GM12878 (cell line): Measurements from ENCODE around the gene RNF186. TPM values are rescaled to one million over a fixed set of nuclear protein-coding genes. Genes with fewer than 3 reads are reported as not detected.

Experiments
- ATAC-seq: fragments of 200-7000 bp; cut with Tn5 transposase; 3 replicates; pipeline ENCODE4 v1.9.1; 2020; ENCODE audit warnings: mild to moderate bottlenecking, moderate library complexity
- BruUV-seq: library from RNA; stranded (reverse); fragments of 400-500 nt; replicated peaks from 2 replicates; lab custom pipeline; 2021; lab: Mats Ljungman, UMichigan
- CTCF ChIA-PET: fragments of 300-600 bp; sonication (Branson Sonifier 250); formaldehyde crosslinking; extraction: SDS; loops from one replicate; lab custom pipeline; 2021; ENCODE audit warnings: inconsistent platforms; lab: Yijun Ruan, JAX
- POLR2A ChIA-PET: fragments of 350-600 bp; formaldehyde crosslinking; extraction: SDS; loops from one replicate; lab custom pipeline; 2021; ENCODE audit warnings: inconsistent platforms; lab: Charles Lee
- RAD21 ChIA-PET: fragments of 300-600 bp; sonication (Branson Sonifier 250); formaldehyde crosslinking; loops from one replicate; lab custom pipeline; 2023; ENCODE audit warnings: antibody characterized with exemption; ENCODE audit not compliant: unreplicated experiment; lab: Charles Lee
- SMC1A ChIA-PET: fragments of 300-600 bp; sonication (Branson Sonifier 250); formaldehyde crosslinking; loops from one replicate; lab custom pipeline; 2023; ENCODE audit not compliant: unreplicated experiment, uncharacterized antibody; lab: Charles Lee
- DNase-seq: peaks from one replicate; pipeline ENCODE4 v3.0.0-alpha.2; 2011; ENCODE audit warnings: low read depth, low spot score
- FAIRE-seq: peaks from 3 replicates; lab custom pipeline; 2011; peaks lifted over from hg19 to GRCh38; lab: Jason Lieb, UNC
- H2AFZ ChIP-seq: 2 replicates; pipeline ENCODE4 v1.6.0; 2011; ENCODE audit warnings: low read depth, low read length, control low read depth; ENCODE audit not compliant: control insufficient read depth
- H3K27ac ChIP-seq: 2 replicates; pipeline ENCODE4 v1.5.1; 2011; ENCODE audit warnings: control low read depth; ENCODE audit not compliant: control insufficient read depth, insufficient read depth
- H3K27me3 ChIP-seq, 2 experiments: replicated peaks in 1 of 2; 2 replicates each; pipeline versions ENCODE4 v1.6.0 to v1.6.1; 2011; ENCODE audit warnings: low read length in 1 of 2; ENCODE audit not compliant: control insufficient read depth in 2 of 2, insufficient read depth in 2 of 2
- H3K36me3 ChIP-seq, 2 experiments: 2 replicates each; pipeline ENCODE4 v1.5.1; 2011; ENCODE audit warnings: low read length in 1 of 2; ENCODE audit not compliant: control insufficient read depth in 2 of 2, insufficient read depth in 2 of 2
- H3K4me1 ChIP-seq: 2 replicates; pipeline ENCODE4 v1.6.1; 2011; ENCODE audit warnings: mild to moderate bottlenecking, low read length, moderate library complexity, mixed read lengths; ENCODE audit not compliant: control insufficient read depth, insufficient read depth
- H3K4me2 ChIP-seq: 2 replicates; pipeline ENCODE4 v1.6.0; 2011; ENCODE audit warnings: control low read depth; ENCODE audit not compliant: control insufficient read depth, insufficient read depth
- H3K4me3 ChIP-seq: fragments of 200-600 bp; sonication (generic); 2 replicates; pipeline ENCODE4 v1.5.1; 2016
- H3K79me2 ChIP-seq: 2 replicates; pipeline ENCODE4 v1.6.0; 2011; ENCODE audit warnings: low read length; ENCODE audit not compliant: control insufficient read depth, insufficient read depth
- H3K9ac ChIP-seq: 2 replicates; pipeline ENCODE4 v1.8.0; 2011; ENCODE audit warnings: low read length, control low read depth, mixed read lengths; ENCODE audit not compliant: control insufficient read depth, insufficient read depth
- H3K9me3 ChIP-seq: replicated peaks from 3 replicates; pipeline ENCODE4 v1.5.1; 2011; ENCODE audit warnings: mild to moderate bottlenecking, low read length; ENCODE audit not compliant: control insufficient read depth, insufficient read depth
- H4K20me1 ChIP-seq: 2 replicates; pipeline ENCODE4 v1.6.0; 2011; ENCODE audit not compliant: control insufficient read depth, insufficient read depth
- BHLHE40 ChIP-seq, 2 experiments: fragments of 450-650 bp in 1 of 2; IDR thresholded peaks; 2 replicates each; pipeline ENCODE4 v1.6.1; 2011 to 2017; ENCODE audit warnings: low read depth in 2 of 2, borderline replicate concordance in 1 of 2, improper control_type of control experiment in 1 of 2, low read length in 1 of 2, mild to moderate bottlenecking in 1 of 2
- CBX5 ChIP-seq: sonication (generic); IDR thresholded peaks from 2 replicates; pipeline ENCODE4 v1.6.1; 2016; ENCODE audit warnings: low read depth, moderate library complexity, mild to moderate bottlenecking, inconsistent platforms
- CHD1 ChIP-seq: IDR thresholded peaks from 2 replicates; pipeline ENCODE4 v1.6.1; 2012; ENCODE audit warnings: low read depth, low read length, improper control_type of control experiment
- EZH2 ChIP-seq: IDR thresholded peaks from 2 replicates; pipeline ENCODE4 v1.6.1; 2012; ENCODE audit warnings: low read depth, mild to moderate bottlenecking, control low read depth, inconsistent platforms, low read length, borderline replicate concordance; ENCODE audit not compliant: control insufficient read depth
- HCFC1 ChIP-seq: fragments of 150-350 bp; IDR thresholded peaks from 2 replicates; pipeline ENCODE4 v1.6.1; 2014; ENCODE audit warnings: low read length
- JUND ChIP-seq: IDR thresholded peaks from 2 replicates; pipeline ENCODE4 v1.6.1; 2012; ENCODE audit warnings: low read depth, mild to moderate bottlenecking, low read length, improper control_type of control experiment, moderate library complexity
- NR2C1 ChIP-seq: fragments of 450-650 bp; IDR thresholded peaks from 2 replicates; pipeline ENCODE4 v1.6.1; 2017; ENCODE audit warnings: antibody characterized with exemption, mild to moderate bottlenecking, moderate library complexity
- PAX8 ChIP-seq: fragments of 450-650 bp; IDR thresholded peaks from 2 replicates; pipeline ENCODE4 v1.6.1; 2017; ENCODE audit warnings: mild to moderate bottlenecking, moderate library complexity
- PML ChIP-seq: IDR thresholded peaks from 2 replicates; pipeline ENCODE4 v1.6.1; 2012; ENCODE audit warnings: low read length, inconsistent platforms
- SIX5 ChIP-seq: IDR thresholded peaks from 2 replicates; pipeline ENCODE4 v1.6.1; 2011; ENCODE audit warnings: mild to moderate bottlenecking, low read depth, low read length, moderate library complexity; ENCODE audit not compliant: severe bottlenecking
- TBL1XR1 ChIP-seq: IDR thresholded peaks from 2 replicates; pipeline ENCODE4 v1.6.1; 2012; ENCODE audit warnings: low read depth, low read length, improper control_type of control experiment
- TCF7 ChIP-seq: IDR thresholded peaks from 2 replicates; pipeline ENCODE4 v1.6.1; 2014; ENCODE audit warnings: antibody characterized with exemption, borderline replicate concordance
- ZNF384 ChIP-seq: IDR thresholded peaks from 2 replicates; pipeline ENCODE4 v1.6.1; 2012; ENCODE audit warnings: low read depth, mild to moderate bottlenecking, low read length, improper control_type of control experiment, borderline replicate concordance
- WGBS: methylation state at CpG from one replicate; pipeline ENCODE4 v1.1.6; 2016; ENCODE audit warnings: low lambda C conversion rate; ENCODE audit not compliant: insufficient replicate concordance, insufficient coverage; ENCODE audit errors: missing lambda C conversion rate; 5-methylcytosine and 5-hydroxymethylcytosine counted together
- in situ Hi-C: fragments of 300-500 bp; cut with MboI; formaldehyde crosslinking; loops from 9 replicates; pipeline ENCODE4 v1.14.3; 2018; ENCODE audit warnings: mixed read lengths
- intact Hi-C: fragments of 100-400 bp; cut with micrococcal nuclease; formaldehyde crosslinking; loops from one replicate; pipeline ENCODE4 v1.14.2; 2022; ENCODE audit not compliant: unreplicated experiment
- polyA plus RNA-seq, 11 experiments: library from polyadenylated mRNA; depleted of rRNA in 4 of 11; unstranded in 6 of 11; stranded (reverse) in 5 of 11; fragments of >200 nt; fragmentation: Nextera tagmentation in 4 of 11; fragmentation: Illumina TruSeq in 1 of 11; extraction: Ambion mirVana in 4 of 11; extraction: Trizol in 1 of 11; gene quantifications; 1 replicate in 1 of 11; 2 replicates in 10 of 11; pipeline versions ENCODE4 v1.2.1 to v1.2.3, GENCODE V29; 2011 to 2016; ENCODE audit warnings: inconsistent platforms in 2 of 11, missing spikeins in 2 of 11, low read depth in 1 of 11
- total RNA-seq, 4 experiments: library from RNA; depleted of rRNA in 3 of 4; stranded (reverse); fragments of >200 nt in 3 of 4; fragmentation: Illumina TruSeq in 1 of 4; extraction: Trizol in 1 of 4; gene quantifications; 2 replicates each; pipeline versions ENCODE4 v1.2.1 to v1.2.3, GENCODE V29; 2013 to 2021
- TF ChIP-seq, protein P1 (sequence below): fragments of 450-650 bp; IDR thresholded peaks from 2 replicates; pipeline ENCODE4 v1.6.1; 2017; ENCODE audit warnings: antibody characterized with exemption, mild to moderate bottlenecking, moderate library complexity
- TF ChIP-seq, protein P2 (sequence below): IDR thresholded peaks from 2 replicates; pipeline ENCODE4 v1.6.1; 2012; ENCODE audit warnings: low read length, inconsistent platforms

Gene RNF186
- total and polyA plus RNA-seq, 10 of the 15 experiments (the other 5 are each of a cell fraction or from before 2014, with no cell fraction given), result not detected

DNA sequence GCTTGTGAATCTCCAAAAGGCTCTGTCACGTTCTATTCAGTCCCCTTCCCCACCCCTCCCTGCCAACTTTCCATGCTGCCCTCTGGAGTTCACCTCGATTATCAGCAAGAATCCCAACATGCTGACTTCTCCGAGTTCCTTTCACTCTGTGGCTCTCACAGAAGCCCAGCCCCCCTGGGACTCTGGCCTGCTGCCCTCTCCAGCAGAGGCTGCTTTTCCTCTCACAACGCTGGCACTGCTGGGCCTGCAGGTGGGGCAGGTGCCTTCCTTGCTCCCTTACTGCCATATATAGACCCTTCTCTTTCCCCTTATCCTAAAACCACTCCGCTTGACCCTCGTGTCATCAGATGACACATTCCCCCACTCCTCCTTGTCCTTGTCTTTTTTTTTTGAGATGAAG lies 10.2 kb upstream of the RNF186 start:
- in situ Hi-C loops (no loop called here), intact Hi-C loops (no loop called here)
- Histone ChIP-seq H3K9me3 (no peaks in the 10 kb centered on the region), H4K20me1 (no peaks in the 10 kb centered on the region), H3K36me3 (no peaks in the 10 kb centered on the region), H3K4me3 (no peak overlapping the region), H3K4me2 (no peak overlapping the region), H3K9ac (no peak overlapping the region), H3K79me2 (no peaks in the 10 kb centered on the region), H3K27ac (no peak overlapping the region), H3K27me3 (no peaks in the 10 kb centered on the region), H2AFZ (no peak overlapping the region), H3K4me1 (no peaks in the 10 kb centered on the region)
- 29% methylated on average over 6 of the region's 6 CpGs for WGBS
- POLR2A ChIA-PET, result no interaction called here
- ATAC-seq (no peak), DNase-seq (no peak)
- SMC1A ChIA-PET, result no interaction called here
- BruUV-seq, result no TSS peak
- TF ChIP-seq PAX8 (no peak), TBL1XR1 (no peak), CHD1 (no peak), EZH2 (no peak), CBX5 (no peak), PML (no peak), BHLHE40 (IDR thresholded peaks at IDR 0.05; ENCODE audit: borderline replicate concordance in 1 of 2, low read depth in 2 of 2, low read length in 1 of 2) (no peak), NR2C1 (no peak), HCFC1 (no peak), SIX5 (no peak), JUND (no peak), TCF7 (no peak), ZNF384 (no peak)
- TF ChIP-seq, protein P1, sequence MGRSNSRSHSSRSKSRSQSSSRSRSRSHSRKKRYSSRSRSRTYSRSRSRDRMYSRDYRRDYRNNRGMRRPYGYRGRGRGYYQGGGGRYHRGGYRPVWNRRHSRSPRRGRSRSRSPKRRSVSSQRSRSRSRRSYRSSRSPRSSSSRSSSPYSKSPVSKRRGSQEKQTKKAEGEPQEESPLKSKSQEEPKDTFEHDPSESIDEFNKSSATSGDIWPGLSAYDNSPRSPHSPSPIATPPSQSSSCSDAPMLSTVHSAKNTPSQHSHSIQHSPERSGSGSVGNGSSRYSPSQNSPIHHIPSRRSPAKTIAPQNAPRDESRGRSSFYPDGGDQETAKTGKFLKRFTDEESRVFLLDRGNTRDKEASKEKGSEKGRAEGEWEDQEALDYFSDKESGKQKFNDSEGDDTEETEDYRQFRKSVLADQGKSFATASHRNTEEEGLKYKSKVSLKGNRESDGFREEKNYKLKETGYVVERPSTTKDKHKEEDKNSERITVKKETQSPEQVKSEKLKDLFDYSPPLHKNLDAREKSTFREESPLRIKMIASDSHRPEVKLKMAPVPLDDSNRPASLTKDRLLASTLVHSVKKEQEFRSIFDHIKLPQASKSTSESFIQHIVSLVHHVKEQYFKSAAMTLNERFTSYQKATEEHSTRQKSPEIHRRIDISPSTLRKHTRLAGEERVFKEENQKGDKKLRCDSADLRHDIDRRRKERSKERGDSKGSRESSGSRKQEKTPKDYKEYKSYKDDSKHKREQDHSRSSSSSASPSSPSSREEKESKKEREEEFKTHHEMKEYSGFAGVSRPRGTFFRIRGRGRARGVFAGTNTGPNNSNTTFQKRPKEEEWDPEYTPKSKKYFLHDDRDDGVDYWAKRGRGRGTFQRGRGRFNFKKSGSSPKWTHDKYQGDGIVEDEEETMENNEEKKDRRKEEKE, result no peak
- TF ChIP-seq, protein P2, sequence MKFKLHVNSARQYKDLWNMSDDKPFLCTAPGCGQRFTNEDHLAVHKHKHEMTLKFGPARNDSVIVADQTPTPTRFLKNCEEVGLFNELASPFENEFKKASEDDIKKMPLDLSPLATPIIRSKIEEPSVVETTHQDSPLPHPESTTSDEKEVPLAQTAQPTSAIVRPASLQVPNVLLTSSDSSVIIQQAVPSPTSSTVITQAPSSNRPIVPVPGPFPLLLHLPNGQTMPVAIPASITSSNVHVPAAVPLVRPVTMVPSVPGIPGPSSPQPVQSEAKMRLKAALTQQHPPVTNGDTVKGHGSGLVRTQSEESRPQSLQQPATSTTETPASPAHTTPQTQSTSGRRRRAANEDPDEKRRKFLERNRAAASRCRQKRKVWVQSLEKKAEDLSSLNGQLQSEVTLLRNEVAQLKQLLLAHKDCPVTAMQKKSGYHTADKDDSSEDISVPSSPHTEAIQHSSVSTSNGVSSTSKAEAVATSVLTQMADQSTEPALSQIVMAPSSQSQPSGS, result no peak
- TF ChIP-seq, all 136 proteins: peak for 0
- ChIA-PET RAD21 (no interaction called here), CTCF (no interaction called here)
- FAIRE-seq, result no peak
